CD1c-positive myeloid dendritic cell (primary cell): ENCODE measurements around the gene KLK15.

Experiments used
- DNase-seq: peaks from one replicate; pipeline ENCODE4 v3.0.0-alpha.2; 2016; ENCODE audit errors: extremely low spot score

The KLK15 gene

GRCh38 chr19:50843701-50844221, 10.4 kb upstream of the KLK15 start:
- no peak for DNase-seq

- DNase-seq = no peak
Measured at GRCh38 chr19:50843205-50843604, 9.8 kb upstream of the KLK15 start.

GRCh38 chr19:50842130-50842529, 8.8 kb upstream of the KLK15 start:
- DNase-seq = no peak

GRCh38 chr19:50839712-50840655, 6.6 kb upstream of the KLK15 start:
- no peak for DNase-seq

GRCh38 chr19:50838239-50838638, 4.9 kb upstream of the KLK15 start:
- no peak for DNase-seq

DNA sequence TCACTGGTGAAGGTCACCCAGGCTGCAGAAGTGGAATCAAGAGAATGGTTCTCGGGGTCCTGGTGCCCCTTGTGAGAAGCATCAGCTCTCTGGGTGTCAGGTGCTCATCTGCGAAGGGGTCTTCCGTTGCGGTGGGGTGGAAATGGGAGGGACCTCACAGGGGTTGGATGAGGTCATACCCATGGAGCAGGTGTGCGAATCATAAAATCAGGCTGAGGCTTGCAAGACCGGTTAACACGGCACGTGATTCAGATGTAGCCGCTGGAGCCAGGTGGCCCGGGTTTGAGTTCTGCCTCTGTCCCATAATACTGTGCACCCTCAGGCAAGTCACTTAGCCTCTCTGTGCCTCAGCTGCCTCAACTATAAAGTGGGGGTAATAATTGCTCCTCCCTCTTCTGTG, 3.9 kb upstream of the KLK15 start:
- no peak for DNase-seq

DNA sequence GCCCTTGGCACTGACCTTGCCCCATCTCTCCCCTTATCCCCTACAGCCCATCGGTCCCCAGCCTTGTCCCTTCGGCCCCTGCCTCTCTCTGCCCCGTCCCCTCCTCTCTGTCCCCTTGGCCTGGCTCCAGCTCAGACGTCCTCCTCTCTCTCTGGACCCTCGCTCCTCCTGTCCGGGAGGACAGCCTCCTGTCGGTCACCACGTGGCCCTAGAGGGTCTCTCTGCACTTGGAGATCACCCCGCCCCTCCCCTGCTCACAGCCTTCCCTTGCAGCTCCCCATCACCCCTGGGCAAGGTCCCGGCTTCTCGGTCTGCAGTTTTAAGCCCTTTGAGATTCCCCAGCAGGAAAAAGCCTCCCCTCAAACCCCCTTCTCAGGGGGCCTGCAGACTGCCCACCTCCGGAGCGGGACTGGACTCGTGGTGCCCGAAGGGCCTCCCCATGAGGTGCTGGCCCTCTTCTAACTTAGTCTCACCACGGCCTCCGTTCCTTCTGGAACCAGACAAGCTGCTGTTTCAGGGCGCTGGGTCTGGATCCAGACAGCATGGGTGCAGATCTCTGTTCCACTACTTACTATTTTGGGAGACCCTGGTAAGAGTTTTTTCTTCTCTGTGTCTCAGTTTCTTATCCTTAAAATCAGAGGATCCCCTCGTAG, 3.3 kb upstream of the KLK15 start:
- DNase-seq = no peak

GRCh38 chr19:50835785-50836542, 2.6 kb upstream of the KLK15 start:
- DNase-seq = peak; percentile 76

GRCh38 chr19:50835103-50835784, 1.9 kb upstream of the KLK15 start:
- DNase-seq = no peak

DNA sequence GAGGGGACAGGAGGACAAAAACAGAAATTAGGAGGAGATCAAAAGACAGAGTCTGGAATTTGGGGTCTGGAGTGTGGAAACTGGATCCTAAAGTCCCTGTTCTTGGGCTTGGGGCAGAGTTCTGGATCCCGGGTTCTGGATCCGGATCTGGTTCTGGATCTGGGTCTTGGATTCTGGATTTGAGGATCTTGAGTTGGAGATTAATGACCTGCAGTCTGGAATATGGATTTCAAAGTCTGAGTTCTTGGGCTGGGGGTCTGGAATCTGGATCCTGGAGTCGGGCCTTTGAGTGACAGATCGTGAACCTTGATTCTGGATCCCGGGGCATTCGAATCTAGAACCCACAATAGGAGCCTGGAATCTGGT, 411 bp upstream of the KLK15 start:
- DNase-seq = no peak

DNA sequence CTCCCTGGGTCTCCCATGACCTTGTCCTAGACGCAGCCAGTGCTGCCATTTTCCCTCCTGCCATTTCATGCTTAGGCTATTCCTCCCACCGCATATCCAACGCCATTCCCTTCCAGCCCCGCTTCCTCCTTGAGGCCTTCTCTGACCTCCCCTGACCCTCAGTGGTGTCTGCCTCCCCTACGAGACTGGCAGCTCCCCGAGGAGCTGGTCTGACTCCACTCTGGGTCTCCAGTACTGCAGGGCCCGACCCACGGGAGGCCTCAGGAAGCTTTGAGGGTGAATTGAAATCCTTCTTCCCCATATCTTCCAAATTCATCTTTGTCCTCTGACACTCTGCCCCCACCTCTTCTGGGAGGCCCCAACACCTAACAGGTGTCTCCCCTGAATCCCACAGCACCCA, 708 bp downstream of the KLK15 start:
- DNase-seq = no peak

DNA sequence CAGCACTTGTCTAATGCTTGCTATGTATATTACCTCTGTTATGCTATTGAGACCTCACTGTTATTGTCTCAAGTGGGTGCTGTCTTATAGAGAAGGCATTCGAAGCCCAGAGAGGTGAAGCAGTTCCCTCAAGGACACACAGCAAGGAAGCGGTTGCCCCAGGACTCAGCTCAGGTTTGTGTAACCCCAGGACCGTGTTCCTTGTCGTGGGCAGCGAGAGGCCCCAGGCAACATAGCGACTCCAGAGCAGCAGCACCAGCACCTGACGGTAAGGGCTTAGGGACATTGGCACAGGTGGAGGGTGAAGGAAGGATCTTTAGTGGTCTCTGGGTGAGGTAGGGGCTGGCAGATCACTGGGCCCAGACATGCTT, 2.4 kb downstream of the KLK15 start:
- no peak for DNase-seq

GRCh38 chr19:50830266-50831025, 2.9 kb downstream of the KLK15 start:
- no peak for DNase-seq

DNA sequence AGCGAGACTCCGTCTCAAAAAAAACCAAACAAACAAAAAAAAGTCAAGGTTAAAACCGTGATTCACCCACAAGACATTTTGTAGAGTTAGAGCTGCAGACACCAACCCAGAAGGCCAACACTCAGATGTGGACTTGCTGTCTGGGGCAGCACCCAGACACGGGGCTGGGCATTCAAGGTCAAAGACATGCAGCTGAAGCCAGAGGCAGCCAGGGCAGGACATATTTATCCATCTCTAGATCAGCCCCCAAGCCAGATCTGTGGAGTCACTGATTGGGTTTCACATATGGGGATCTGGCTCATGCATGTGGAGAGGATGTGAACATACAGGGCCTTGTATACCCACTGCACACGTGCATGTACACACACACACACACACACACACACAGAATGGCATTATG, 3.6 kb downstream of the KLK15 start:
- DNase-seq = no peak

- no peak for DNase-seq
Measured at GRCh38 chr19:50827476-50827875, 5.9 kb downstream of the KLK15 start.

DNA sequence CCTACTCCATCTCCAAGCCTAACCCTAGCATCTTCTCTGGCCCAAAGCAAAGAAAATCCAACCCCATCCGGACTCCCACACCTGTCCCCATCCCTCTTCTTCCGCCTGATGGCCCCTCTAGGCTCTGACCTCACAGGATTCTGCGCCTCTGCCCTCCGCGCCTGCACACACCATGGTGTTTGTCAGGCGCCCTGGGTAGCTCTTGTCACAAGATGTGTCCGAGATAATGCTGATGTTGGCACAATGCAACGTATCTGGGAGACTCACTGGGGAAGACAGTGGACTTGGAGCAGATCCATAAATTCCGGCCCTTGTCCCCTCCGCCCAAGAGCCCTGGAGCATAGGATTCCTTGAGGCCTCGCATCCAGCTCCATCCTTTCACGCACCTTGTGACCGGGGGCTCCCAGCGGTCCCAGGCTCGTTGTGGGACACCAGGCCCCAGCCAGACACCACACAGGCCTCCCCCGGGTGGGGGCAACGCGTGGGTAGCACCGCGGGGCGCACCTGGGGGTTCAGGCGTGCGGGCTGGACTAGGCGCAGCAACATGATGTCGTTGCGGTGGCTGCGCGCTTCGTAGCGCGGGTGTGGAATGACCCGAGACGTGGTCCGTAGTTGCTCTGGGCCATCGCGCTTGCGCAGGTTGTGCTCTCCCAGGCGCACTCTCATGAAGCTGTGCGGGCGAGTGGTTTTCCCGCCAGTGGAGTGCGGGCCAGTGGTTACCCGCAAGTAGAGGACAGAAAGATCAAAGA, 6.7 kb downstream of the KLK15 start:
- no peak for DNase-seq

GRCh38 chr19:50823389-50824042, 9.9 kb downstream of the KLK15 start, which contains the start of gene KLK1:
Gene KLK1, minus strand, starts transcription at chr19:50823787. Its CDS starts 39 bp downstream, at chr19:50823748.
- DNase-seq = no peak

DNA sequence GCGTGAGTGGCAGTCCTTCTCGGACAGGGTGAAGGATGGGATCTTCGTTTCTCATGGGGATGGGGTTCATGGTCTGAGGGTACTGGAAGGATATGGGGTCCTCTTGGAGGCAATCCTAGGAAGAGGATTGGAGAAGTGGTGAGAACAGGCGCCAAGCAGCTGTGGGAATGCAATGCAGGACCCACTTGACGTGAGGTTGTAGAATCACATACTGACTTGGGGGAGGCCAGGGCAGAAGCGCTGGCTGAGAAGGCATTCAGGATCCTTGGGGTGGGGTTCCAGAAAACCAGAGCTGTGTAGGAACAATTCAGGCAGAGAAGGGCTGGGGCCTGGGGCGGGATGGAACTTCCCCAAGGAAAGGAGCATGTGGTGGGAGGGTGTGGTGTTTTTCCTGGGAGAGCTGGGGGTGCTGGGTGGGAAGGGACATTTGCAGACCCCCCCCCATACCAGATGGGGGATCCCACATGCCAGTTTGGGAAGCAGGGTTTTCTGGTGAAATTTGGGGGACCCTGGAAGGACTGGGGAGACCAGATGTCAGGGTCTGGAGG, 10.6 kb downstream of the KLK15 start:
- no peak for DNase-seq

DNA sequence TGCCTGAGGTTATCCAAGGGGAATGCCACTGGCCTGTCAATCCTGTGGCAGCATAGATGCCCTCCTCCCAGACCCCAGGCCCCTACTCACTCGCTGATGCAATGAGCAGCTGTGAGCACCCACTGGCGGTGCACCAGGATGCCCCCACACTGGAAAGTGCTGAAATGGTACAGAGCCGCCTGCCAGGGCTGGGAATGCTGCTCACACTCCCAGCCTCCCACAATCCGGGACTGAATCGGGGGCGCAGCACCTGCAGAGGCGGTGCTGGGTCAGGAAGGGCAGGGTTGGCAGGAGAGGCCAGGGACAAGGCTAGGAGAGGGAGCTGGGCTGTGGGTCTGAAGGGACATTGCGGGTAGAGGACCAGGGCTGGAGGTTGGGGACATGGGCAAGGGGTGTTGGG, 11.8 kb downstream of the KLK15 start:
- no peak for DNase-seq
